K562 treated with DMSO at 1 percent for 12 hours (cell line): ENCODE measurements around the gene CCDC121. TPM values are rescaled to one million over a fixed set of nuclear protein-coding genes. Genes with fewer than 3 reads are reported as not detected.

Experiments
- total RNA-seq: library from RNA; unstranded; fragments of 300-600 nt; gene quantifications from 2 replicates; pipeline ENCODE4 v1.2.3, GENCODE V29; 2022; ENCODE audit not compliant: insufficient read depth

The CCDC121 gene, protein sequence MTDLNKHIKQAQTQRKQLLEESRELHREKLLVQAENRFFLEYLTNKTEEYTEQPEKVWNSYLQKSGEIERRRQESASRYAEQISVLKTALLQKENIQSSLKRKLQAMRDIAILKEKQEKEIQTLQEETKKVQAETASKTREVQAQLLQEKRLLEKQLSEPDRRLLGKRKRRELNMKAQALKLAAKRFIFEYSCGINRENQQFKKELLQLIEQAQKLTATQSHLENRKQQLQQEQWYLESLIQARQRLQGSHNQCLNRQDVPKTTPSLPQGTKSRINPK
- 5.9 and 6.7 TPM in 2 replicates for total RNA-seq

DNA sequence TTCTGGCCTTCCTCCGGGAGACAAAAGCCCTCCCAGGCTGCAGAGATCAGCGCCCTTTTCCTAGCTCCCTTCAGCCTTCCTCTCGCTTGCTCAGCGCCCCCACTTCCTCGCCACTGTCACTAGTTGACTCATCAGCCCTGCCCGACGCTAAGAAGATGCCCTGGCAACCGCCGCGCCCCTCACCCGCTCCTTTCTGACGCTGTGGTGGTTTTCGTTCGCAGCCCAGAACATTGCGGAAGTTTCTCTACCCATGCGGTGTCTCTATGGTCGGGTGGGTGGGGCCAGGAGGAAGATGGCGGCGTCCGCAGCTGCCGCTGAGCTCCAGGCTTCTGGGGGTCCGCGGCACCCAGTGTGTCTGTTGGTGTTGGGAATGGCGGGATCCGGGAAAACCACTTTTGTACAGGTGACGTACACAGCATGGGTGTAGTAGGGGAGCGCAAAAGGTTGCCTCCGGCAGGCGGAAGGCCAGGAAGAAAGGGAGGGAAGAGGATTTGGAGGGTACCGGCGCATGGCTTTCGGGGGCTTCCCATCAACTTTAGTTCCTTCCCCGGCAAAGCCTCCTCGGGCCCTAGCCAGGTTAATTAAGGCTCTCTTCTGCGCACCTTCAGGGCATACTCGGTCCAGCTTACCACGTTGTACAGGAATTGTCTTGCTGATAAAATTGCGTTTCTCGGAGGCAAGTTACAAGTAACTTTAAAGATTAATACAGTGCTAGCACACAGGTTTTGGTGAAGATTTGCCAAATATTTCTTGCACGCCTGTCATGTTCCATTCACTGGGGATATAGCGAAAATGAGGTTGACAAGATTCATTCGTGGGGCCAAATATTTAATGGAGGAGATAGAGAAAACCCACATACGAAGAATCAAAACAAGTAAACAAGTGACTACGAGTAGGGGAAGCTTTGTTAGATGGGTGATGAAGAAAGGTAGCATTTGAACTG, at the start of gene CCDC121, which contains the start of gene GPN1:
CCDC121 (minus strand) TSS at position 246 of the 943 bp plus-strand sequence. CDS start 1,213 bp downstream, outside the sequence.
GPN1 (plus strand) TSS at position 284 of the 943 bp plus-strand sequence; CDS start at position 293, 9 bp downstream.

GRCh38 chr2:27663285-27664153, 34.7 kb upstream of the CCDC121 start, which contains the start of the genes SLC4A1AP and SUPT7L:
TSS of gene SLC4A1AP (plus strand) at chr2:27663889. CDS start at chr2:27663915, 26 bp downstream.
TSS of gene SUPT7L (minus strand) at chr2:27663614. CDS start at chr2:27662192, 1,422 bp downstream.

DNA sequence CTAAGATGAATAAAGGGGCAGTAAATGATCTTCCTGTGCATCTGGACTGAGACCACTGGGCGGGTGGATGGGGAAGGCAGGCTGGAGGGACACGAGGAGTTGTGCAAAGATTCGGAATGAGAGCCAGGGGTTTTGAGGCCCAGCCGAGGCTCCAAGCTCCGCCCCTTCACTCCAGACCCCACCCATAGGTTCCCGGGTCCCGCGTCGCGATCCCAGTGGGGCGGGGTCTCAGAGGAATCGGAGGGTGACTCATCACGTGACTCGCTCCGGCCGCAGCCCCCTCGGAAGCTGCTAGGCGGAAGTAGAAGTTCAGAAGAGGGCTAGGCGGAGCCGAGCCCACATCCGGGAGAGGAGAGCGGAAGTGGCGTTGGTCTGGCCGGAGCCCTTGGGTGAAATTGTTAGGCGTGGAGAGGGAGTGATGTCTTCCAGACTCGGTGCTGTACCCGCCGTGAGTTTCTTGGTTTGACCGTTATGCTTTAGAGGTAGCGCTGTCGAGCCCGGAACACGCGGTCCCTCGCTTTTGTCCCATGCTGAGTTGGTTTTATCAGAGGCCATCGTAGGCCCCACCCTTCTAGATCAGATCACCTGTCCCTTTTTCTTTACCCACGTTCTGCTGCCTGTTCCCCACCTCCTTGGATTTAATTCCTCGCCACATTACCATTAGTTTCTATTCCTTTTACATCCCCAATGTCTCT, 46.0 kb downstream of the CCDC121 start, which contains the start of gene ZNF512:
ZNF512 (plus strand) TSS at position 348 of the 695 bp plus-strand sequence; CDS start at position 419, 71 bp downstream.

Other genes starting within 250 kb of the CCDC121 start
- 9.7 and 14.6 TPM in 2 replicates for gene ZNF513, start 248.3 kb downstream of the CCDC121 start, total RNA-seq
- 98.2 and 115 TPM in 2 replicates for gene PPM1G, start 219.4 kb downstream of the CCDC121 start, total RNA-seq
- gene NRBP1, start 200.4 kb downstream of the CCDC121 start, total RNA-seq, result 51.5 and 71.6 TPM in 2 replicates
- 2.6 TPM in 1 of 2 replicates, not detected in the other for gene KRTCAP3, start 186.6 kb downstream of the CCDC121 start, total RNA-seq
- 9.0 and 15.1 TPM in 2 replicates for gene IFT172, start 139.3 kb downstream of the CCDC121 start, total RNA-seq
- 18.8 and 20.6 TPM in 2 replicates for gene FNDC4, start 133.8 kb downstream of the CCDC121 start, total RNA-seq
- gene GCKR, start 132.2 kb downstream of the CCDC121 start, total RNA-seq, result not detected in 2 replicates
- gene ZNF512, start 46.0 kb downstream of the CCDC121 start, total RNA-seq, result 9.5 and 44.1 TPM in 2 replicates
- gene GPN1, start within 50 bp of the CCDC121 start, total RNA-seq, result 30.4 and 46.3 TPM in 2 replicates
- 20.9 and 40.2 TPM in 2 replicates for gene SUPT7L, start 34.6 kb upstream of the CCDC121 start, total RNA-seq
- gene SLC4A1AP, start 34.9 kb upstream of the CCDC121 start, total RNA-seq, result 23.5 and 41.8 TPM in 2 replicates
- 68.2 and 108 TPM in 2 replicates for gene MRPL33, start 142.7 kb upstream of the CCDC121 start, total RNA-seq